ENCODE measurements around the gene RANBP10.

The RANBP10 gene

DNA sequence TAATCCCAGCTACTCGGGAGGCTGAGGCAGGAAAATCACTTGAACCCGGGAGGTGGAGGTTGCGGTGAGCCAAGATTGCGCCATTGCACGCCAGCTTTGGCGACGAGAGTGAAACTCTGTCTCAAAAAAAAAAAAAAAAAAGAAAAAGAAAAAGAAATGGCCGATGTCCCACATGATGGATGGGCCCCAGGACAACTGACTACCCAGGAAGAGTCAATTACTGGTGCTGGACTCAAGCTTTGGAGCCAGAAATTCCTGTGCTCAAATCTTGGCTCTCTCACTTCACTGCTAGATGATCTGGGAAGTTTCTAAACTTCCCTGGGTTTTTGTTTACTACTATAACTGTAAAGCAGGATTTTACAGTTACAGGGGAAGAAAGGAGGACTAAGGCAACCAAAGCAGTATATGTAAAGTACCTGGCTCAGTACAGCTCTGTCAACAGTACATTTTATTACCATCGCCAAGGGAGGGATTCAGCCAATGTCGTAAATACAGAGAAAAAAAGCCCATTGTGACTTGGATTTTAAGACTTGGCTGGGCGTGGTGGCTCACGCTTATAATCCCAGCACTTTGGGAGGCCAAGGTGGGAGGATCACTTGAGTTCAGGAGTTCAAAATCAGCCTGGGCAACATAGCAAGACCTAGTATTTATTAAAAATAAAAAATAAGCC lies 127.9 kb downstream of the RANBP10 start:
- no peak overlapping the region for H3K4me3 ChIP-seq (ENCODE audit: low read depth, low read length)
- TF ChIP-seq, protein P1, sequence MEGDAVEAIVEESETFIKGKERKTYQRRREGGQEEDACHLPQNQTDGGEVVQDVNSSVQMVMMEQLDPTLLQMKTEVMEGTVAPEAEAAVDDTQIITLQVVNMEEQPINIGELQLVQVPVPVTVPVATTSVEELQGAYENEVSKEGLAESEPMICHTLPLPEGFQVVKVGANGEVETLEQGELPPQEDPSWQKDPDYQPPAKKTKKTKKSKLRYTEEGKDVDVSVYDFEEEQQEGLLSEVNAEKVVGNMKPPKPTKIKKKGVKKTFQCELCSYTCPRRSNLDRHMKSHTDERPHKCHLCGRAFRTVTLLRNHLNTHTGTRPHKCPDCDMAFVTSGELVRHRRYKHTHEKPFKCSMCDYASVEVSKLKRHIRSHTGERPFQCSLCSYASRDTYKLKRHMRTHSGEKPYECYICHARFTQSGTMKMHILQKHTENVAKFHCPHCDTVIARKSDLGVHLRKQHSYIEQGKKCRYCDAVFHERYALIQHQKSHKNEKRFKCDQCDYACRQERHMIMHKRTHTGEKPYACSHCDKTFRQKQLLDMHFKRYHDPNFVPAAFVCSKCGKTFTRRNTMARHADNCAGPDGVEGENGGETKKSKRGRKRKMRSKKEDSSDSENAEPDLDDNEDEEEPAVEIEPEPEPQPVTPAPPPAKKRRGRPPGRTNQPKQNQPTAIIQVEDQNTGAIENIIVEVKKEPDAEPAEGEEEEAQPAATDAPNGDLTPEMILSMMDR (IDR thresholded peaks at IDR 0.05; ENCODE audit: borderline replicate concordance, insufficient read depth, low read depth, low read length), result no peak

DNA sequence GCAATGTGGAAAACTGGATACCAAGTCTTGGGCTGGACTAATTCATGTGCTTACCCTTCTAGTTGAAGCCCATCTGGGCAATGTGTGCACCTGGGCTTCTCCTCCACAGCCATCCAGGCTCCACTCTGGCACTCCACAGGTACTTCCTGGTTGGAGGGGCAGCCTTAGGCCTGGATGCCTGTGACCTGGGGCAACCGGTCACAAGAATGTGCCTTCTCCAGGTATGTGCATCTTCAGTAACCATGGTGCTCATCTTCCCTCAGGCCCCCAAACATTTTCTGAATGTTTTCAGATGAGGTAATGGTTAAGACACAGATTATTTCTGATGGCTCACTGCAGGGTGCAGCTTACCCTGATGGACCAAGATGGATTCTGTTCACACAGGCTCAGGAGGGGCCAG lies 128.6 kb downstream of the RANBP10 start:
- TF ChIP-seq, protein P1 (IDR thresholded peaks at IDR 0.05; ENCODE audit: borderline replicate concordance, insufficient read depth, low read depth, low read length), result no peak
- no peak overlapping the region for H3K4me3 ChIP-seq (ENCODE audit: low read depth, low read length)

DNA sequence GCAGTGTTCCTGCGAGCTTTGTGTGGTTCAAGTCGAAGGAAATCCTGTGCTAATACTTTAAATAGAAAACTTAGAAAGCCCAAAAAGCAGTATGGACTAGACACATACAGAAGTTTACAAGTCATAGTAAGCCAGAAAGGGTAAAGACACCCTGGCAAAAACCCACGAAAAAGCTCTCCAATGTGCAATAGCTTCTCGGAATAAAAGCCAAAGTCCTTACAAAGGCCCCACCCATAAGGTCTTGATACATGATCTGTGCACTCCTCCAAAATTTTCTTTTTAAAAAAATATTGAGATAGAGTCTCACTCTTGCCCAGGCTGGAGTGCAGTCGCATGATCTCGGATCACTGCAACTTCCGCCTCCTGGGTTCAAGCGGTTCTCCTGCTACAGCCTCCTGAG lies 129.4 kb downstream of the RANBP10 start:
- TF ChIP-seq, protein P1 (IDR thresholded peaks at IDR 0.05; ENCODE audit: borderline replicate concordance, insufficient read depth, low read depth, low read length), result no peak
- H3K4me3 ChIP-seq (ENCODE audit: low read depth, low read length), result no peak overlapping the region

DNA sequence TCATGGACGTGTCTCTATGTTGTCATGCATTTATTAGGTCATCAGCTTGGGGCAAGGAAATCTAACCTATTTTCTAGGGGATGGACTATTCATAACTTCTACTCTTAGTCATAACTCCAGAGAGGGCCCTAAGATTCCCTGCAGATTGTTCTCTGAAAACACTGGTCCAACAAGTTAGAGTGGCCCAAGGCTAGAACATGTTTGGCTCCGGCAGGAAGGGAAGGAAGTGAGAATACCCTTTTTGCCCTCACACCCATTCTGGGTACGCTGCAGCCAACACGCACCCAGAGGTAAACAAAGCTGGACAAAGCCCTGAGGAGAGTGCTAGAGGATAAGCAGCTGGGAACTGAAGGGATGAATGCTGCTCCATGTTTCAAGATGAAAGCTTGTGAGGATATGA lies 129.8 kb downstream of the RANBP10 start:
- TF ChIP-seq, protein P1 (IDR thresholded peaks at IDR 0.05; ENCODE audit: borderline replicate concordance, insufficient read depth, low read depth, low read length), result no peak
- no peak overlapping the region for H3K4me3 ChIP-seq (ENCODE audit: low read depth, low read length)

DNA sequence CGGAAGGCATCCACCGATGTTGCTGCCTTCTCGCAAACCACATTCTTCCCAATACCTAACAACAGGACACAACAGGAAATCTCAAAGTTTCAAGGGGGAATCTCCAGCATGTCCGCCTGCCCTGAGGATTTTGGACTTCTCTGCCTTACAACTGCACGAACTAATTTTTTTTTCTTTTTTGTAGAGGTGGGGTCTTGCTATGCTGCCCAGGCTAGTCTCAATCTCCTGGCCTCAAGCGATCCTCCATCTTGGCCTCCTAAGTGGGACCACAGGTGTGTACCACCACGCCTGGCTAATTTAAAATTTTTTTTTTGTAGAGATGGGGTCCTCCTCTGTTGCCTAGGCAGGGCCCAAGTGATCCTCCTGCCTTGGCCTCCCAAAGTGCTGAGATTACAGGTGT lies 130.4 kb downstream of the RANBP10 start:
- H3K4me3 ChIP-seq (ENCODE audit: low read depth, low read length), result no peak overlapping the region
- TF ChIP-seq, protein P1 (IDR thresholded peaks at IDR 0.05; ENCODE audit: borderline replicate concordance, insufficient read depth, low read depth, low read length), result no peak

DNA sequence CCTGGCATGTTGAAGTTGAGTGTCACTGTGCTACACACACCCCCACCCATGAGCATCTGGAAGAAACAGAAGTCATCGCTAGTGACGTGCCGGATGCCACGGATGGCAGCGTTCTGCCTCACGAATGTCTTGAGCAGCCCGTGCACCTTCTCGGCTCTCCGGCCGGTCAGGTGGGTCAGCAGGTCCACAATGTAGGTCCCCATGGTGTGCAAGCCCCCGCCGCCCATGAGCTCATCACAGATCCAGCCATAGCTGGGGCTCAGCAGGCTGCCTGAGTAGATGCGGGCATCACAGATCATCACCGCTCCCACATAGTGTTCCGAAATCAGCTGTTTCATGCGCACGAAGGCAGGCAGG lies 130.8 kb downstream of the RANBP10 start:
- no peak overlapping the region for H3K4me3 ChIP-seq (ENCODE audit: low read depth, low read length)
- TF ChIP-seq, protein P1 (IDR thresholded peaks at IDR 0.05; ENCODE audit: borderline replicate concordance, insufficient read depth, low read depth, low read length), result no peak

DNA sequence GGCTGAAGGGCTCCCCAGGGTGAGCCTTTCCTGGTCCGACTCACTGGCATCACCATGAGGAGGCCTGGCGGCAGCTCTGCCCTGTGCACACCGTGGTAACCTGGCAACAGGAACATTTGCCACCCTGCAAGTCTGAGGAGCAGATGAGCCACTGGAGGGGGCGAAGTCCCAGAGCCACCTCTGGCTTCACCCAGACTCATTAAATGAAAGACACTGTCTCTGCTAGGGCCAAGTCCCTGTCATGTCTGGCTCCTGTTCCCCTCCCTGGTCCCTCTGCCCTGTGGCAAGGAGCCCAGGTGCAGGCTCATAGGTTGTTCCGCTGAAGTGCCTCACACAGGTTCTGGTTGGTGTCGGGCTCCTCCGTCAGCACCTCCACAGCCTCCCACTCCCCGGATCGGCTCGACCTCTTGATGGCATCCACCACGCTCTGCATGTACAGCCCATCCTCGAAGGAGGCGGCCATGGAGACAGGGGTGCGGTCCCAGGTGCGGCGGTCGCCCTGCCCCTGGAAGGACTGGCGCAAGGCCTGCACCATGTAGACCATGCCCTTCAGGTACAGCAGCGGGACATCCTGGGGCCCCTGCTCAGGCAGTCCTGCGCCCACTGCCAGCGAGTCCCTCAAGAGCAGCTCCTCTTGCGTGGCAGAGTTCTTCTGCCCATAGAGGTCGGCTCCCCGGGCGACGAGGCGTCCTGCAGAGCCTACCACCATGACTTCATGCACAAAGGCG lies 131.3 kb downstream of the RANBP10 start:
- TF ChIP-seq, protein P1 (IDR thresholded peaks at IDR 0.05; ENCODE audit: borderline replicate concordance, insufficient read depth, low read depth, low read length), result no peak

More for the DNA sequence above, 131.3 kb downstream of the RANBP10 start:
- H3K4me3 ChIP-seq (ENCODE audit: low read depth, low read length), result no peak overlapping the region
